Measurements from ENCODE around the gene ZBTB26. TPM values are rescaled to one million over a fixed set of nuclear protein-coding genes. Genes with fewer than 3 reads are reported as not detected.

The ZBTB26 gene
- total and polyA plus RNA-seq, 2 donors (not counting 1 experiment from before 2014, with no cell fraction given): 4.7 to 16.4 TPM

GRCh38 chr9:122941582-122942234, 10.4 kb upstream of the ZBTB26 start:
- Histone ChIP-seq H3K4me3 (ENCODE audit: control extremely low read depth in 1 of 5, extremely low read depth in 1 of 5, insufficient read depth in 1 of 5, low read depth in 2 of 5, low read length in 4 of 5) (peak overlapping the region; percentile 75 to 85 (median 83)), H3K36me3 (replicated peaks in 1 of 2; ENCODE audit: control extremely low read depth in 1 of 2, control insufficient read depth in 1 of 2, extremely low read depth in 1 of 2, insufficient read depth in 2 of 2, low read length in 1 of 2) (peaks cover 0 to 4% of the 10 kb centered on the region in 2 experiments), H4K20me1 (ENCODE audit: control insufficient read depth, insufficient read depth, low read length, poor library complexity, severe bottlenecking) (peaks cover 28% of the 10 kb centered on the region), H3K27me3 (replicated peaks in 1 of 4; ENCODE audit: control extremely low read depth in 1 of 4, control insufficient read depth in 3 of 4, insufficient read depth in 4 of 4, low read length in 3 of 4) (no peaks in the 10 kb centered on the region), H3K4me2 (replicated peaks; ENCODE audit: low read depth, low read length, poor library complexity, severe bottlenecking) (peak overlapping the region; percentile 94), H3K4me1 (ENCODE audit: control insufficient read depth in 2 of 2, insufficient read depth in 2 of 2, low read length in 2 of 2) (peaks cover 16 to 17% of the 10 kb centered on the region in 2 donors), H3K79me2 (ENCODE audit: control insufficient read depth, insufficient read depth, low read length) (peaks cover 86% of the 10 kb centered on the region), H2AFZ (ENCODE audit: insufficient read depth, low read depth, low read length, poor library complexity, severe bottlenecking) (peak overlapping the region; percentile 80), H3K9ac (ENCODE audit: low read length) (peak overlapping the region; percentile 88), H3K27ac (ENCODE audit: low read length in 2 of 2) (peak overlapping the region; percentile 77 to 91), H3K9me3 (ENCODE audit: control extremely low read depth in 1 of 3, control insufficient read depth in 2 of 3, insufficient read depth in 1 of 3, low read length in 2 of 3) (no peaks in the 10 kb centered on the region)
- WGBS (ENCODE audit: insufficient coverage): 5% methylated on average over 11 of the region's 17 CpGs
- no peak for DNase-seq
- Mint-ChIP-seq H3K27me3 (no peaks in the 10 kb centered on the region), H3K27ac (peak overlapping the region; percentile 81), H3K4me1 (peaks cover 37% of the 10 kb centered on the region), H3K4me3 (peak overlapping the region; percentile 89), H3K9me3 (ENCODE audit: insufficient read depth) (no peaks in the 10 kb centered on the region)
- TF ChIP-seq EZH2 (IDR thresholded peaks at IDR 0.05; ENCODE audit: borderline replicate concordance, insufficient read depth, low read depth, low read length, poor library complexity, severe bottlenecking): no peak
- no peak for TF ChIP-seq CTCF (IDR thresholded peaks at IDR 0.05)
- ATAC-seq (ENCODE audit: low read depth): no peak
- intact Hi-C loops (cut with micrococcal nuclease): loop anchor here (10.0 kb wide), 1 partner anchor 677 kb away; the partner anchor contains the start of genes MRRF and RBM18
- CTCF ChIA-PET: interaction anchor here (0.6 to 2.2 kb wide), 5 partner anchors 10 to 1835 kb away, joined by 3 to 10 read pairs (median 7); partner anchors contain the start of genes RC3H2, ZBTB26 and ZBTB6
- POLR2A ChIA-PET: interaction anchor here (0.6 to 1.8 kb wide), 7 partner anchors 11 to 1828 kb away, joined by 3 to 34 read pairs (median 10); partner anchors contain the start of genes PDCL, RC3H2, ZBTB26 and ZBTB6
